NOMO-1 treated with dmso at 0.1 percent for 144 hours (cell line): ENCODE results near the gene SLC35B2.

Experiments
- DNase-seq: peaks from one replicate; lab custom pipeline; 2025; ENCODE audit not compliant: unreplicated experiment; lab: John Stamatoyannopoulos, UW

Gene SLC35B2, protein sequence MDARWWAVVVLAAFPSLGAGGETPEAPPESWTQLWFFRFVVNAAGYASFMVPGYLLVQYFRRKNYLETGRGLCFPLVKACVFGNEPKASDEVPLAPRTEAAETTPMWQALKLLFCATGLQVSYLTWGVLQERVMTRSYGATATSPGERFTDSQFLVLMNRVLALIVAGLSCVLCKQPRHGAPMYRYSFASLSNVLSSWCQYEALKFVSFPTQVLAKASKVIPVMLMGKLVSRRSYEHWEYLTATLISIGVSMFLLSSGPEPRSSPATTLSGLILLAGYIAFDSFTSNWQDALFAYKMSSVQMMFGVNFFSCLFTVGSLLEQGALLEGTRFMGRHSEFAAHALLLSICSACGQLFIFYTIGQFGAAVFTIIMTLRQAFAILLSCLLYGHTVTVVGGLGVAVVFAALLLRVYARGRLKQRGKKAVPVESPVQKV

DNA sequence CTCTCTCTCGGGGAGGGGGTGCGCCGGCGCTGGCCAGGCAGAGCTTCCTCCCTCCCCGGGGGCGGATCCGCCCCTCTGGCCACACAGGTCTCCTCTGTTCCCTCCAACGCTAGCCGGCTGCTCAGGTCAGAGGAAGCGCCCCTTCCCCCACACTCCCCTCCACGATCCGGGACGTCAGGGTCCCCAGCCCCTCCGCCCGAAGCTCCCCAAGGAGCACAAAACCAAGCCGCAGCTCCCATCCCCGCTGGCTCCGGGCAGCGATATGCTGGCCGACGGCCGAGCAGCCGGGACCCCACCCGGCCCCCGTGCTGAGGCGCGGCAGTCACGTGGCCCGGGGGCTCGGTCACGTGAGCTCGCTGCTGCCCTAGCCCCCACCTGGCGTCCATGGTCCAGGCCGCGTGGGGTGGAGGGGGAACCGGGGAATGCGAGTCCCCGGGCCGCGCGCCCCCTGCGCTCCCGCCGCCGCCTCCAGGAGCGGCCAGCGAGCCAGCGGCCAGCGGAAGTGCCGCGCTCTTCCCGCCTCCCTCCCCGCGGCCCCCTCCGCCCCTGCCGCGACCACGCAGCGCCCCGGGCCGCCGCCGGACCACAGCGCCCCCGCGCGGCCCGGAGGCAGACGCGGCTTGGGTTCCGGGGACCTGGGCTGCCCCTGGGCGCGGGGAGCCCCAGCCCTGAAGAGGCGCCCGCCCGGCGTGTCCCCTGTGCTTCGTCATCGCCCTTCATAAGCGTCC lies at the start of gene SLC35B2:
Gene SLC35B2 (minus strand): TSS at position 504 of the 728 bp plus-strand sequence. CDS start 118 bp downstream, at position 386.
- DNase-seq: peak; percentile 48

GRCh38 chr6:44306710-44307109 lies 49.4 kb upstream of the SLC35B2 start:
- DNase-seq: no peak

GRCh38 chr6:44305200-44305725 lies 47.9 kb upstream of the SLC35B2 start:
- DNase-seq: no peak

- no peak for DNase-seq
These were observed 47.2 kb upstream of the SLC35B2 start for GRCh38 chr6:44304282-44305199.

DNA sequence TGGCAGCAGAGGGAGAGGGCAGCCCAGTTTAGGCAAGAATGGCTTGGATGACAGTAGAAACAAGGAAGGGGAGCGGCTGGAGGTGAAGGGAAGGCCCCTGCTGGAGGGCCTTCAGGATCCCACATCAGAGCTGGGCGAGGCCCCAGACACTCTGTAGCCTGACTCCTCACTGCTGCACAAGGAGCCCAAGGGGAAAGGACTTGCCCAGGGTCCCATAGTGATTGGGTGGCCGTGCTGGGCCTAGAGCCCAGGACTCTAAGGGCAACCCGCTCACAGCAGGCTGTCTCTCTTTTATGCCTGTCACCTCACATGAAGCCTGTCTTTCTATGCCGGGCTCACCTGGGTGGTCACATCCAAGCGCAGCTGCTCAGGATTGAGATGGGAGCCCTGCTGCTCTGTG lies 46.5 kb upstream of the SLC35B2 start:
- no peak for DNase-seq

DNA sequence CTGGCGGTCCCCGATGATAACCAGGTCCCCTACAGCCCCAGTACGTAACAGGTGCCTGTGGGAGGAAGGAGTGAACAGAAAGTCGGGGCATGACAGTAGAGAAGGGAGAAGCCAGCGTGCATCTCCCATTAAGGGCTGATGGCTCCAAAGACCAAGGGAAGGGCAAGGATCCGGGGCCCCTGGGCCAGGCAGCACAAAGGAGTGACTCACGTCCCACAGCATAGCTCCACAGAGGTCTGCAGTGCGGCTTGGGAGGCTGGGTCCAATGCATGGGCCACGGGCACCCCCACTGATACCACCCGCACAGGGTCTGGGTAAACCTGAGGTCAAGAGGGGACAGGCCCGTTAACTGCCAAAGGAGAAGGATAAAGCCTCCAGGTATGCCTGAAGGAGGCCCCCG lies 45.5 kb upstream of the SLC35B2 start:
- no peak for DNase-seq

- no peak for DNase-seq
These were observed 44.6 kb upstream of the SLC35B2 start for GRCh38 chr6:44301782-44302564.

DNA sequence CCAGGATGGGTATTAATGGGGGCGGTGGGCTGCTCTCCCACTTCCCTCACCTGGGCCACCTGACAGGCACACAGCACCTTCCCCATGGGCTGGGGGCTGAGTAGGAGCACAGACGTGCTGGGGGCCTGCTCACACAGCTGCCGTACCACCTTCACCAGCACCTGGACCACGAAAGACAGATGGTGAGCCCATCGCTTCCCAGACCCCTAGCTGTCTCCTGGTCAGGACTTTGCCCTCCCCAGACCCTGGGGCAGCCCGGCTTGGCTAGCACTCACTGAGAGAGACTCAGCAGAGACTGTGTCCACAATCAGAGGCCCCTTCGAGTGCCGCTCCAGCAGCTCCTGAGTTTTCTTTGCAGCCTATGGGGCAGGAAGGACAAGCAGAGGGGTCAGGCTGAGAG lies 43.8 kb upstream of the SLC35B2 start:
- no peak for DNase-seq

DNA sequence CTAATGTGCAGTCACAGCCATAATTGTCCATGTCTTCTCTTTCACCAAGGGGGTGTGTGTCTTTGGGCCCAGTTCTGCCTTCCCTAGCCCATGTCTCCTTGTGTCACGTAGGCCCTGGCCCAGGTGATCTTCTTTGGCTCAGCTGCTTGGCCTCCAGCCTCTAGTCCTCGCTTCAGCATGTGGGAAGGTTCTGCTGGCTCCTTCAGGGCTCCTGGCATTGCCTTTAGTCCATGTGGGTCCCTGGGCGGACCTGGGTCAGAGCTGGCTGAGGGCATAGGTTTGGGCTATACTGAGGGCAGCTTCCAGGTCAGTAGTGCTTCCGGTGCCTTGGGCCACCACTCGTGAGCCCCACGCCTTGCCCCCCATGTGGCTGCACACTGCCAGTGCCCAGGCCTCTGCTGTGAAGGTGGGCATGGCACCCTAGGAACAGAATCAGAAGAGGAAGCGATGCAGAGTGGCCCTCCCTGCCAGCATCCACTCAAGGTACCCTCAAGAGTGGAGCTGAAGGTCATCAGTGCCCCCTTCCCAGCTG lies 43.0 kb upstream of the SLC35B2 start:
- DNase-seq: no peak

DNA sequence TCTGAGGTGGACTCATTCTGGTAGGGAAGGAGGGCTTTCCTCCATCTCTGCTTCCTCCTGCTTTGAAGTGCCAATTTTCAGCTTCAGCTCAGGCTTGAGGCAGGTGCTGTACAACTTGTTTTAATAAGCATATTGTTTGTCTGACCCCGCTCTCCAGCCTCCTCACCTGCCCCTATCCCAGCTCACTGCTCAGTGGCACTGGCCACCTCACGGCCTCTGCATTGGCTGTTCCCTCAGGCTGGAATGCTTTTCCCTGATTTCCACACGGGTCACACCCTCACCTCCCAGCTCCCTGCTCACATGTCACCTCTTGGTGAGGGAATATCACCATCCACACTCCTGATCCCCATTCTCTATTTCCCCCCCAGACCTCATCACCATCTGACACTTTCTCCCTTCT lies 41.5 kb upstream of the SLC35B2 start:
- DNase-seq: no peak

GRCh38 chr6:44298055-44298803 lies 40.9 kb upstream of the SLC35B2 start:
- DNase-seq: no peak

GRCh38 chr6:44297063-44298038 lies 40.0 kb upstream of the SLC35B2 start:
- no peak for DNase-seq

- no peak for DNase-seq
These were observed 37.8 kb upstream of the SLC35B2 start for GRCh38 chr6:44294832-44295791.

- DNase-seq: no peak
These were observed 35.5 kb upstream of the SLC35B2 start for GRCh38 chr6:44292661-44293365.

- DNase-seq: no peak
These were observed 34.5 kb upstream of the SLC35B2 start for GRCh38 chr6:44291841-44292240.

DNA sequence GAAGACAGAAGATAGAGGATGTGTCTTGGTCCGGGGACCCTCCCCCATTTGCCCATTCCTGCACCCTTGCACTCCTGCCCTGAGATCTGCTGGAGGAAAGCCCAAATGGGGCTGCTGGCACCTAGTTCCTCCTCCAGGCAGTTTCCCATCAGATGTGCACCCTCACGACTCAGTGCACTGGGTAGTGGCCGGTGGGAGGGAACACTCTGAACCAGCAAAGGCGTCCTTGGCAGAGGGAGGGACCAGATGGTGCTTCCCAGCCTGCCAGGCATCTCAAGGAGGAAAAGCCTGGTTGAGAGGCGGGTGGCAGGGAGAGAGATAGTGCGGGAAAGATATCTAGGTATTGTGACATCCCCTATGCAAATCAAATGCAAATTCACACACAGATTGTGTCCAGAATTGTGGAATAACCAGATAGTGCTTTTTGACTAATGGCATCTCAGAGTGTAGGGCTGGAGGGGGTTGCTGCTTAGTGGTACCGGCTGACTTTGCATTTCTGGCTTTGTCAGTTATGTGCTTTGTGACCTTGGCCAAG lies 32.5 kb upstream of the SLC35B2 start:
- no peak for DNase-seq
